ENCODE results near the gene SUSD1.
A peak's percentile ranks its signal among the peaks of the same experiment; 100 is the strongest.

The SUSD1 gene

GRCh38 chr9:112041536-112042243 lies 133.4 kb downstream of the SUSD1 start:
- DNase-seq (ENCODE audit: low spot score), result peak; percentile 95

GRCh38 chr9:112041199-112041535 lies 133.9 kb downstream of the SUSD1 start:
- no peak for DNase-seq (ENCODE audit: low spot score)

DNA sequence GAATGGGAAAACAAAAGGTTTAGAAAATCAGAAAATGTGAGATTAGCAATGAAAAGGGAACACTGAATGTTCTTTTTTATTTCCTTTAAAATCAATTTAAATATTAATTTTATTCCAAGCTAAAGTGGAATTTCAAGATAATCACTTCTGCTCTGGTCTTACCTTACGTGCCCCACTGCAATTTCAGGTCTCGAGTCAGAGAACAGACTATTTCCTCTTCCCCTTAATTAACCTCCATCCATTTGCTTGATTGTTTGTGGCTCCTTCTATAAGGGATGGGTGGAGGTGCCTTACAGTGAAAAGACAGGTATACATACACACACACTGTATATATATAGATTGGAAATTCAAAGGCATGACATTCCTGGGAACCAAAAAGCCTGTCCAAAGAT lies 137.1 kb downstream of the SUSD1 start:
- DNase-seq (ENCODE audit: low spot score), result peak; percentile 49

- peak; percentile 76 for DNase-seq (ENCODE audit: low spot score)
Observed at GRCh38 chr9:112037281-112038016, 137.6 kb downstream of the SUSD1 start.

- peak; percentile 53 for DNase-seq (ENCODE audit: low spot score)
Observed at GRCh38 chr9:112035166-112035826, 139.8 kb downstream of the SUSD1 start.

DNA sequence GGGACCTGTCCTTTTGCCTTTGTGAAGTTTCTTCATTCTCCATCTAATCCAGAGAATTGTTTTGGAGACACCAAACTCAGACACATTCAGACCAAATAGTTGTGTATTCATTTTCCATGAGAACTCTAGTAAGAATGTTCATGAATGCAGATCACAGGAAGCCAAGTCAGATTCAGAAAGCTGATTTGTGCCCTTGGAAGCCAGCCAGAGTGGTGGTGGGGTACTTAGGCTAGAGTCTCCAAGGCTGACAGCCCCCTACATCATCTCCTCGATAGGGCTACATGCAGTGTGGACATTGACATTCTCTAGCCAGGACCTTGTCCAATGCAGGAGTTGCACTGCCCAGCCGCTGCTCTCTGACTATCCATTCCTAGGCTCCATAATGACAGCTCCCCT lies 140.9 kb downstream of the SUSD1 start:
- DNase-seq (ENCODE audit: low spot score), result no peak

GRCh38 chr9:112033237-112034215 lies 141.6 kb downstream of the SUSD1 start:
- no peak for DNase-seq (ENCODE audit: low spot score)

- no peak for DNase-seq (ENCODE audit: low spot score)
Observed at GRCh38 chr9:112032743-112033142, 142.4 kb downstream of the SUSD1 start.

- no peak for DNase-seq (ENCODE audit: low spot score)
Observed at GRCh38 chr9:112032009-112032408, 143.1 kb downstream of the SUSD1 start.

DNA sequence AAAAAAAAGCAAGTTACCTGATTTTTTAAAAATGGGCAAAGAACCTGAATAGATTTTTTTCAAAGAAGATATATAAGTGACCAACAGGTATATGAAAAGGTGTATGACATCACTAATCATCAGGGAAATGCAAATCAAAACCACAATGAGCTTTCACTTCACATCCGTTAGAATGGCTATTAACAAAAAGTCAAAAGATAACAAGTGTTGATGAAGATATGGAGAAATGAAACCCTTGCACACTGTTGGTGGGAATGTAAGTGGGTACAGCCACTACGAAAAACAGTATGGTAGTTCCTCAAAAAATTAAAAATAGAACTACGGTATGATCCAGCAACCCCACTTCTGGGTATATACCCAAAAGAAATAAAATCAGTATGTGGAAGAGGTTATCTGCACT lies 143.7 kb downstream of the SUSD1 start:
- no peak for DNase-seq (ENCODE audit: low spot score)

DNA sequence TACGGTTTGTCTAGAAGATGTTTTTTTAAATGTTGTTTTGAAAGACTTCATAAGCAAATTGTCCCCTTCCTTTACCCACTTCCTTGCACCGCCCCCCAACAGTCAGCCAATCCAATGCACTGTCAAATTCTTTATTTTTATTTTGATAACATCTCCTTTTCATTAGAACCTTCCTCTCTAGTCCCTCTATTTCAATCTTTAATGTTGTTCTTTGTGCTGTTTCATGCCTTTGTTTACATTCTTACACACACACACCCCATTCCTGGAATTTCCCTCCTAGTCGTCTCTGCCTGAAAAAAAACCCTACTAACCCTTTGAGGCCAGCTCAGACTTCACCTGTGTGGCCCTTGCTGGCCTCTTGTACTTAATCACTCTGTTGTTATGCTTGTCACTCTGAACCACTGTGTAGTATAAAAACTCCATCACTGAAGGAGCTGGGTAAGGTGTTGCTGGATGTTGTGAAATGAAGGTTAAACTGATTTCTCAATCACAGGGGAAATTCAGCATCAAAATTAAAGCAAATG lies 145.1 kb downstream of the SUSD1 start:
- peak; percentile 70 for DNase-seq (ENCODE audit: low spot score)

GRCh38 chr9:112028242-112029221 lies 146.6 kb downstream of the SUSD1 start:
- DNase-seq (ENCODE audit: low spot score), result no peak

- no peak for DNase-seq (ENCODE audit: low spot score)
Observed at GRCh38 chr9:112025850-112026249, 149.2 kb downstream of the SUSD1 start.

GRCh38 chr9:112021742-112022141 lies 153.4 kb downstream of the SUSD1 start:
- no peak for DNase-seq (ENCODE audit: low spot score)

DNA sequence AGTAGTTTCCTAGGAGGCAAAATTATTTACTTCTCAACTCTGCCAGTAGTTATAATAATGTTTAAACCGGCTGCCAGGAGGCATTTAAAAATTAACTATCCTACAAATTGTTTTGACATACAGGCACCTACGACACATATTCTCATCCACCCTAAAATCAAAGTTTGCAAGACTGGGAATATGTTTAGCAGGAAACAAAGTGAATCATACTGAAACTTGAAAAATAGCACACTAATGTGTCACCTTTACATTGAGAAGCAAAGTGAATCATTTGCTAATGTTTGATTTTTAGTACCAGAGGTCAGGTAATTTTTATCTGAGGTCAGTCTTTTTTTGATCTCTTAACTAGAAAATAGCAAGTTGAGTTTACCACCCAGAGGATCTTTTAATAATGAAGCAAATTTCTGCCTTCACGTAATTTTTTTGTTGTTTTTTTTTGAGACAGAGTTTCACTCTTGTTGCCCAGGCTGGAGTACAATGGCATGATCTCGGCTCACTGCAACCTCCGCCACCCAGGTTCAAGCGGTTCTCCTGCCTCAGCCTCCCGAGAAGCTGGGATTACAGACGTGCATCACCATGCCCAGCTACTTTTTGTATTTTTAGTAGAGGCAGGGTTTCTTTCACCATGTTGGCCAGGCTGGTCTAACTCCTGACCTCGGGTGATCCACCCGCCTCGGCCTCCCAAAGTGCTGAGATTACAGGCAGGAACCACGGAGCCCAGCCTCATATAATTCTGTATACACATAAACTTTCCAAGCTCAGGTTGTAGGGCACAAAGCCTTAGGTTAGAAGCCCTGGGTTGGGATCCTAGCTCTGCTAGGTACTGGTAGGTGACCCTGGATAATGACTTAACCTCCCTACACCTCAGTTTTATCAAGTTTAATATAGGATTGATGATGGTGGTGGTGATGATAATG lies 154.2 kb downstream of the SUSD1 start:
- no peak for DNase-seq (ENCODE audit: low spot score)

DNA sequence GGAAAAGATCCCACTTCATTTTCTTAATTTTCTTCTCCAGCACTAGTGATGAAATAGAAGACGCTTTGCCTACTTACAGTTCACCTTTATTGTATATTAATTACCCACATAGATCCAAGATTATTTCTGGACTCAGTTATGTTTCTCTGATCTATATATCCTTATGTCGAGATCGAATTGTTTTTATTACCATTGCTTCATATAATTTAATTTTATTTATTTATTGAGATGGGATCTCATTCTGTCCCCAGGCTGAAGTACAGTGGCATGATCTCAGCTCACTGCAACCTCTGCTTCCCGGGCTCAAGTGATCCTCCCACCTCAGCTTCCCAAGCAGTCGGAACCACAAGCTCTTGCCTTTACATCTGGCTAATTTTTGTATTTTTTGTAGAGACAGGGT lies 157.2 kb downstream of the SUSD1 start:
- no peak for DNase-seq (ENCODE audit: low spot score)

DNA sequence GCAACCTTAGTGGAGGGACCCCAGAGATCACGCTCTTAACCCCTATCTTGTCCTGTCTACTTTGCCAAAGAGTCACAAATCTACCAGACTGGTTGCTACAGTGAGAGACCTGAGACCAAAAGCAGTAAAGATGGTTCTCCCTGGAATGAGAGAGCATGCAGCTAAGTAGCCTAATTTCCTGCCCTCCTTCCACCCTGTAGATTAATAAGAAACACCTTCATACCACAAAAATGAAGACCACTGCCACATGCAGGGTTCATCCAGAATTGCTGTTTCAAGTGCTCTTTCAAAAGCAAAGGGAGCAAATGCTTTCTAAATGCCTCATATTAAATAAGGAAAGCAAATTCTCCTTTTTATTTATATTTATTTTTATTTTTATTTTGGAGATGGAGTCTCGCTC lies 159.4 kb downstream of the SUSD1 start:
- DNase-seq (ENCODE audit: low spot score), result no peak

GRCh38 chr9:112015149-112015548 lies 159.9 kb downstream of the SUSD1 start:
- DNase-seq (ENCODE audit: low spot score), result no peak

DNA sequence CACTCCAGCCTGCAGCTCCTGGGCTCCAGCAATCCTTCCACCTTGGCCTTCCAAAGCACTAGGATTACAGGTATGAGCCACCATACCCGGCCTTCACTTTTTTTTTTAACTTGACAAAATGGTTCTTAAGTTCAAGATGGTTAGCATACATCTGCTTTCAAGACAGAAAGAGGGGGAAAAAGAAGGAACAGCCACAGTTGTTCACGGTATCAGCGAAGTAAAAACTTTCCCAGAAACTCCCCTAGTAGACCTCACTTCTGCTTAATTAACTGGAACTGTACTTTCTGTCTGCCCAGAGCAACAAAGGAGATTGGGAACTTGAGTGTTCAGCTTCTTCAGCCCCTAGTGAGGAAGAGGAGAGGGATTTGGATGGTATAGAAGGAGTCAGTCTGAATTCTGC lies 161.8 kb downstream of the SUSD1 start:
- DNase-seq (ENCODE audit: low spot score), result no peak
